K562 (cell line): ENCODE results near the gene ZNF385D. TPM values are rescaled to one million over a fixed set of nuclear protein-coding genes. Genes with fewer than 3 reads are reported as not detected.

Experiments used
- ARID1B ChIP-seq: fragments of 450-650 bp; IDR thresholded peaks from 2 replicates; pipeline ENCODE4 v1.6.1; 2016; ENCODE audit warnings: antibody characterized with exemption, mild to moderate bottlenecking, inconsistent platforms
- CBFA2T2 ChIP-seq: fragments of 450-650 bp; conservative IDR thresholded peaks from 2 replicates; pipeline ENCODE4 v1.6.1; 2017; ENCODE audit warnings: mild to moderate bottlenecking
- CEBPG ChIP-seq, 3 experiments: fragments of 200-800 bp in 1 of 3; sonication (Bioruptor generic) in 1 of 3; sonication (generic) in 1 of 3; formaldehyde crosslinking in 1 of 3; IDR thresholded peaks in 2 of 3; conservative IDR thresholded peaks in 1 of 3; 2 replicates each; pipeline versions ENCODE4 v1.6.1 to v1.8.0; 2016 to 2022; ENCODE audit warnings: missing compliant biosample characterization in 2 of 3, missing genetic modification characterization in 2 of 3, mild to moderate bottlenecking in 1 of 3, missing genetic modification reagents in 1 of 3
- LCOR ChIP-seq: sonication (generic); formaldehyde crosslinking; IDR thresholded peaks from 2 replicates; pipeline ENCODE4 v1.8.0; 2022; ENCODE audit warnings: mild to moderate bottlenecking, missing genetic modification reagents
- MEIS2 ChIP-seq: fragments of 450-650 bp; IDR thresholded peaks from 2 replicates; pipeline ENCODE4 v1.6.1; 2014; ENCODE audit warnings: mild to moderate bottlenecking; ENCODE audit not compliant: partially characterized antibody
- PRDM10 ChIP-seq: fragments of 450-650 bp; IDR thresholded peaks from 2 replicates; pipeline ENCODE4 v1.6.1; 2018; ENCODE audit not compliant: partially characterized antibody
- TAL1 ChIP-seq: fragments of 450-650 bp; IDR thresholded peaks from 2 replicates; pipeline ENCODE4 v1.6.1; 2016; ENCODE audit warnings: mild to moderate bottlenecking
- TEAD4 ChIP-seq, 2 experiments: sonication (generic) in 1 of 2; formaldehyde crosslinking in 1 of 2; IDR thresholded peaks; 2 replicates each; pipeline versions ENCODE4 v1.6.1 to v1.8.0; 2012 to 2022; ENCODE audit warnings: borderline replicate concordance in 1 of 2, inconsistent platforms in 1 of 2, low read length in 1 of 2, mild to moderate bottlenecking in 1 of 2, missing genetic modification reagents in 1 of 2
- polyA plus RNA-seq, 8 experiments: library from polyadenylated mRNA; depleted of rRNA in 4 of 8; stranded (reverse) in 5 of 8; unstranded in 3 of 8; fragments of >200 nt; fragmentation: Nextera tagmentation in 2 of 8; fragmentation: Illumina TruSeq in 1 of 8; extraction: Ambion mirVana in 2 of 8; extraction: Trizol in 1 of 8; gene quantifications; 2 replicates each; pipeline versions ENCODE4 v1.2.1 to v1.2.3, GENCODE V29; 2011 to 2014; ENCODE audit warnings: inconsistent platforms in 1 of 8, missing spikeins in 1 of 8
- total RNA-seq, 7 experiments: library from RNA; depleted of rRNA in 6 of 7; stranded (reverse); fragments of >200 nt in 6 of 7; fragmentation: Illumina TruSeq in 2 of 7; extraction: Trizol in 2 of 7; gene quantifications; 2 replicates each; pipeline versions ENCODE4 v1.2.1 to v1.2.3, GENCODE V29; 2011 to 2021; ENCODE audit warnings: low replicate concordance in 1 of 7
- TF ChIP-seq, protein P1 (sequence below): fragments of 250-450 bp; sonication (Bioruptor Pico); IDR thresholded peaks from 2 replicates; pipeline ENCODE4 v1.9.0; 2021; ENCODE audit warnings: mild to moderate bottlenecking, inconsistent platforms

Gene ZNF385D
- total and polyA plus RNA-seq, 9 of the 15 experiments (the other 6 are each of a cell fraction or from before 2014, with no cell fraction given), result 0.14 to 1.7 (median 0.51) TPM

DNA sequence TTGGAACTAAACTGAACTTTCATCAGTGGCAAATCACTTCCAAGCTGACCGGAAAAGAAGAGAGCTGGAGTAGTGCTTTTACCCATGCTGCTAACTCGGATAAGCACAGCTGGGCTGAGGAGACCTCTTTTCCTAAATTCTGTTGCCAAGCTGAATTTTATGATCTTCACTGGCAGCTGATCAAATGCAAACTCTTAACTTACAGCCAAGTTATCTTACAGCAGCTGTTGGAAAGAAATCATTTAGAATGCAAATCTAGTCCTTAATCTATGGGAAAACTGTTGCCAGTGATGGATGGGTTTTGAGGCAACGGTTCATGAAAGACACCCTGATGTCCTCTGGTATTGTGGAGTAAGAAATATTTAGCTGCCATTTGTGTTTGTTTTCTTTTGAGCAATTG is 216.5 kb downstream of the ZNF385D start (continued):
- TF ChIP-seq LCOR (CRISPR knock-in tag) (no peak), MEIS2 (peak; percentile 56), PRDM10 (no peak), CBFA2T2 (peak; percentile 47), ARID1B (peak; percentile 37), TAL1 (peak; percentile 30; the same call in 1 of the 2 replicates), CEBPG (CRISPR knock-in tag; IDR thresholded peaks at IDR 0.05) (no peak), CEBPG (tag; conservative IDR thresholded peaks at IDR 0.05 in 1 of 2, IDR thresholded peaks at IDR 0.05 in 1 of 2) (no peak), TEAD4 (IDR thresholded peaks at IDR 0.05; ENCODE audit: low read length) (peak; percentile 38; the same call in 1 of the 2 replicates), TEAD4 (CRISPR knock-in tag; IDR thresholded peaks at IDR 0.05; ENCODE audit: borderline replicate concordance) (no peak)
- TF ChIP-seq, protein P1, sequence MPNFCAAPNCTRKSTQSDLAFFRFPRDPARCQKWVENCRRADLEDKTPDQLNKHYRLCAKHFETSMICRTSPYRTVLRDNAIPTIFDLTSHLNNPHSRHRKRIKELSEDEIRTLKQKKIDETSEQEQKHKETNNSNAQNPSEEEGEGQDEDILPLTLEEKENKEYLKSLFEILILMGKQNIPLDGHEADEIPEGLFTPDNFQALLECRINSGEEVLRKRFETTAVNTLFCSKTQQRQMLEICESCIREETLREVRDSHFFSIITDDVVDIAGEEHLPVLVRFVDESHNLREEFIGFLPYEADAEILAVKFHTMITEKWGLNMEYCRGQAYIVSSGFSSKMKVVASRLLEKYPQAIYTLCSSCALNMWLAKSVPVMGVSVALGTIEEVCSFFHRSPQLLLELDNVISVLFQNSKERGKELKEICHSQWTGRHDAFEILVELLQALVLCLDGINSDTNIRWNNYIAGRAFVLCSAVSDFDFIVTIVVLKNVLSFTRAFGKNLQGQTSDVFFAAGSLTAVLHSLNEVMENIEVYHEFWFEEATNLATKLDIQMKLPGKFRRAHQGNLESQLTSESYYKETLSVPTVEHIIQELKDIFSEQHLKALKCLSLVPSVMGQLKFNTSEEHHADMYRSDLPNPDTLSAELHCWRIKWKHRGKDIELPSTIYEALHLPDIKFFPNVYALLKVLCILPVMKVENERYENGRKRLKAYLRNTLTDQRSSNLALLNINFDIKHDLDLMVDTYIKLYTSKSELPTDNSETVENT, result no peak
